Mesenchymal stem cell (in vitro differentiated cells and primary cell): ENCODE data around the gene TMEM231.

Source experiments
- DNase-seq: peaks from one replicate; pipeline ENCODE4 v3.0.0-alpha.2; 2013
- H2AFZ ChIP-seq: one replicate; pipeline ENCODE4 v1.6.1; 2013; ENCODE audit warnings: low read depth, mild to moderate bottlenecking, control low read depth, inconsistent platforms, low read length, moderate library complexity
- H2AK5ac ChIP-seq: 2 replicates; pipeline ENCODE4 v1.6.1; 2013; ENCODE audit warnings: low read length, moderate library complexity, mild to moderate bottlenecking, inconsistent platforms; ENCODE audit not compliant: severe bottlenecking
- H2BK120ac ChIP-seq: one replicate; pipeline ENCODE4 v1.6.1; 2013; ENCODE audit warnings: low read depth, mild to moderate bottlenecking, inconsistent platforms, low read length, moderate library complexity
- H2BK12ac ChIP-seq, 2 experiments: one replicate each; pipeline ENCODE4 v1.6.1; 2013; ENCODE audit warnings: inconsistent platforms in 2 of 2, low read length in 2 of 2, mild to moderate bottlenecking in 2 of 2, moderate library complexity in 2 of 2, control low read depth in 1 of 2
- H2BK15ac ChIP-seq: one replicate; pipeline ENCODE4 v1.6.1; 2013; ENCODE audit warnings: mild to moderate bottlenecking, low read depth, inconsistent platforms; ENCODE audit not compliant: poor library complexity, severe bottlenecking
- H2BK5ac ChIP-seq: 2 replicates; pipeline ENCODE4 v1.6.1; 2013; ENCODE audit warnings: low read depth, mild to moderate bottlenecking, low read length, control low read depth, inconsistent platforms; ENCODE audit not compliant: poor library complexity, severe bottlenecking
- H3K14ac ChIP-seq, 2 experiments: one replicate each; pipeline ENCODE4 v1.6.1; 2013; ENCODE audit warnings: inconsistent platforms in 2 of 2, low read length in 2 of 2, control low read depth in 1 of 2, mild to moderate bottlenecking in 1 of 2, moderate library complexity in 1 of 2
- H3K18ac ChIP-seq, 2 experiments: one replicate each; pipeline ENCODE4 v1.6.1; 2013; ENCODE audit warnings: inconsistent platforms in 2 of 2, low read length in 2 of 2, control low read depth in 1 of 2, low read depth in 1 of 2, mild to moderate bottlenecking in 1 of 2
- H3K23ac ChIP-seq, 2 experiments: one replicate each; pipeline ENCODE4 v1.6.1; 2013; ENCODE audit warnings: inconsistent platforms in 2 of 2, low read length in 2 of 2, mild to moderate bottlenecking in 2 of 2, moderate library complexity in 2 of 2, control low read depth in 1 of 2
- H3K27ac ChIP-seq: 2 replicates; pipeline ENCODE4 v1.5.1; 2013; ENCODE audit warnings: mild to moderate bottlenecking, moderate library complexity, low read length, control low read depth, inconsistent platforms; ENCODE audit not compliant: poor library complexity, severe bottlenecking
- H3K27me3 ChIP-seq, 2 experiments: 2 replicates each; pipeline versions ENCODE4 v1.6.1 to v1.7.0; 2013; ENCODE audit warnings: low read length in 2 of 2, mild to moderate bottlenecking in 2 of 2, moderate library complexity in 2 of 2, control low read depth in 1 of 2, inconsistent platforms in 1 of 2; ENCODE audit not compliant: control insufficient read depth in 1 of 2, insufficient read depth in 1 of 2
- H3K36me3 ChIP-seq, 2 experiments: 2 replicates each; pipeline versions ENCODE4 v1.6.1 to v1.7.0; 2013; ENCODE audit warnings: low read length in 2 of 2, control low read depth in 1 of 2, inconsistent platforms in 1 of 2, low read depth in 1 of 2, mild to moderate bottlenecking in 1 of 2; ENCODE audit not compliant: insufficient read depth in 2 of 2, control insufficient read depth in 1 of 2
- H3K4ac ChIP-seq, 2 experiments: one replicate each; pipeline ENCODE4 v1.6.1; 2013; ENCODE audit warnings: inconsistent platforms in 2 of 2, low read length in 2 of 2, mild to moderate bottlenecking in 2 of 2, moderate library complexity in 2 of 2, control low read depth in 1 of 2, low read depth in 1 of 2
- H3K4me1 ChIP-seq: 2 replicates; pipeline ENCODE4 v1.6.1; 2013; ENCODE audit warnings: low read depth, low read length, control low read depth; ENCODE audit not compliant: control insufficient read depth, insufficient read depth
- H3K4me2 ChIP-seq: 2 replicates; pipeline ENCODE4 v1.6.1; 2013; ENCODE audit warnings: low read length, mild to moderate bottlenecking, inconsistent platforms; ENCODE audit not compliant: poor library complexity, severe bottlenecking
- H3K4me3 ChIP-seq, 2 experiments: 2 replicates each; pipeline versions ENCODE4 v1.5.1 to v1.7.0; 2013; ENCODE audit warnings: low read length in 2 of 2, mild to moderate bottlenecking in 2 of 2, control low read depth in 1 of 2, low read depth in 1 of 2; ENCODE audit not compliant: insufficient read depth in 1 of 2
- H3K79me1 ChIP-seq: replicated peaks from 2 replicates; pipeline ENCODE4 v1.6.1; 2013; ENCODE audit warnings: mild to moderate bottlenecking, control low read depth, low read length, inconsistent platforms; ENCODE audit not compliant: poor library complexity, severe bottlenecking
- H3K9ac ChIP-seq: 2 replicates; pipeline ENCODE4 v1.7.0; 2013; ENCODE audit warnings: mild to moderate bottlenecking, low read length, moderate library complexity
- H3K9me3 ChIP-seq: 2 replicates; pipeline ENCODE4 v1.7.0; 2013; ENCODE audit warnings: mild to moderate bottlenecking, low read length; ENCODE audit not compliant: control insufficient read depth
- H4K8ac ChIP-seq: one replicate; pipeline ENCODE4 v1.6.1; 2013; ENCODE audit warnings: inconsistent platforms, mild to moderate bottlenecking, low read length, moderate library complexity
- H4K91ac ChIP-seq: one replicate; pipeline ENCODE4 v1.6.1; 2013; ENCODE audit warnings: mild to moderate bottlenecking, low read length, inconsistent platforms
- WGBS: methylation state at CpG from one replicate; pipeline ENCODE4 v1.1.7; 2013; ENCODE audit warnings: mixed read lengths; 5-methylcytosine and 5-hydroxymethylcytosine counted together

TMEM231 gene

GRCh38 chr16:75491876-75492275 lies 64.2 kb downstream of the TMEM231 start:
- Histone ChIP-seq H3K27ac (no peak overlapping the region), H3K27me3 (peaks cover 36 to 44% of the 10 kb centered on the region in 2 experiments), H3K4me3 (no peak overlapping the region), H4K91ac (no peak overlapping the region), H2BK15ac (peak overlapping the region; percentile 20), H3K23ac (no peak overlapping the region), H3K36me3 (no peaks in the 10 kb centered on the region), H2AFZ (no peak overlapping the region), H4K8ac (no peak overlapping the region), H3K18ac (no peak overlapping the region), H3K9ac (no peak overlapping the region), H3K4me1 (peaks cover 13% of the 10 kb centered on the region), H3K4me2 (no peak overlapping the region), H3K14ac (peak overlapping the region in 1 of 2 experiments; percentile 59), H2AK5ac (no peak overlapping the region), H2BK12ac (no peak overlapping the region), H2BK5ac (no peak overlapping the region), H2BK120ac (no peak overlapping the region), H3K79me1 (no peaks in the 10 kb centered on the region), H3K9me3 (no peaks in the 10 kb centered on the region), H3K4ac (no peak overlapping the region)
- WGBS = 88% methylated on average over 1 of the region's 1 CpG
- DNase-seq = no peak

GRCh38 chr16:75488322-75488721 lies 67.7 kb downstream of the TMEM231 start:
- H3K4me1 ChIP-seq = peaks cover 6% of the 10 kb centered on the region
- no peak overlapping the region for H2BK5ac ChIP-seq
- no peak overlapping the region for H3K4me2 ChIP-seq
- no peaks in the 10 kb centered on the region for H3K36me3 ChIP-seq
- no peak overlapping the region for H2BK15ac ChIP-seq
- no peak overlapping the region for H4K91ac ChIP-seq
- no peak overlapping the region for H3K27ac ChIP-seq
- 98% methylated on average over 2 of the region's 2 CpGs for WGBS
- H4K8ac ChIP-seq = no peak overlapping the region
- H2AK5ac ChIP-seq = no peak overlapping the region
- H3K79me1 ChIP-seq = no peaks in the 10 kb centered on the region
- H2BK120ac ChIP-seq = no peak overlapping the region
- H3K4ac ChIP-seq = no peak overlapping the region
- no peak overlapping the region for H2AFZ ChIP-seq
- peaks cover 22 to 27% of the 10 kb centered on the region in 2 experiments for H3K27me3 ChIP-seq
- no peak for DNase-seq
- H2BK12ac ChIP-seq = no peak overlapping the region
- no peak overlapping the region for H3K23ac ChIP-seq
- H3K9ac ChIP-seq = no peak overlapping the region
- no peak overlapping the region for H3K14ac ChIP-seq
- H3K4me3 ChIP-seq = no peak overlapping the region
- H3K18ac ChIP-seq = no peak overlapping the region
- no peaks in the 10 kb centered on the region for H3K9me3 ChIP-seq
